GM12878 (cell line): ENCODE measurements around the gene ZMYND12. TPM values are rescaled to one million over a fixed set of nuclear protein-coding genes. Genes with fewer than 3 reads are reported as not detected.

ENCODE experiments used
- ATAC-seq: fragments of 200-7000 bp; cut with Tn5 transposase; 3 replicates; pipeline ENCODE4 v1.9.1; 2020; ENCODE audit warnings: mild to moderate bottlenecking, moderate library complexity
- BruUV-seq: library from RNA; stranded (reverse); fragments of 400-500 nt; replicated peaks from 2 replicates; lab custom pipeline; 2021; lab: Mats Ljungman, UMichigan
- CTCF ChIA-PET: fragments of 300-600 bp; sonication (Branson Sonifier 250); formaldehyde crosslinking; extraction: SDS; loops from one replicate; lab custom pipeline; 2021; ENCODE audit warnings: inconsistent platforms; lab: Yijun Ruan, JAX
- POLR2A ChIA-PET: fragments of 350-600 bp; formaldehyde crosslinking; extraction: SDS; loops from one replicate; lab custom pipeline; 2021; ENCODE audit warnings: inconsistent platforms; lab: Charles Lee
- RAD21 ChIA-PET: fragments of 300-600 bp; sonication (Branson Sonifier 250); formaldehyde crosslinking; loops from one replicate; lab custom pipeline; 2023; ENCODE audit warnings: antibody characterized with exemption; ENCODE audit not compliant: unreplicated experiment; lab: Charles Lee
- SMC1A ChIA-PET: fragments of 300-600 bp; sonication (Branson Sonifier 250); formaldehyde crosslinking; loops from one replicate; lab custom pipeline; 2023; ENCODE audit not compliant: unreplicated experiment, uncharacterized antibody; lab: Charles Lee
- DNase-seq: peaks from one replicate; pipeline ENCODE4 v3.0.0-alpha.2; 2011; ENCODE audit warnings: low read depth, low spot score
- FAIRE-seq: peaks from 3 replicates; lab custom pipeline; 2011; peaks lifted over from hg19 to GRCh38; lab: Jason Lieb, UNC
- H2AFZ ChIP-seq: 2 replicates; pipeline ENCODE4 v1.6.0; 2011; ENCODE audit warnings: low read depth, low read length, control low read depth; ENCODE audit not compliant: control insufficient read depth
- H3K27ac ChIP-seq: 2 replicates; pipeline ENCODE4 v1.5.1; 2011; ENCODE audit warnings: control low read depth; ENCODE audit not compliant: control insufficient read depth, insufficient read depth
- H3K27me3 ChIP-seq, 2 experiments: replicated peaks in 1 of 2; 2 replicates each; pipeline versions ENCODE4 v1.6.0 to v1.6.1; 2011; ENCODE audit warnings: low read length in 1 of 2; ENCODE audit not compliant: control insufficient read depth in 2 of 2, insufficient read depth in 2 of 2
- H3K36me3 ChIP-seq, 2 experiments: 2 replicates each; pipeline ENCODE4 v1.5.1; 2011; ENCODE audit warnings: low read length in 1 of 2; ENCODE audit not compliant: control insufficient read depth in 2 of 2, insufficient read depth in 2 of 2
- H3K4me1 ChIP-seq: 2 replicates; pipeline ENCODE4 v1.6.1; 2011; ENCODE audit warnings: mild to moderate bottlenecking, low read length, moderate library complexity, mixed read lengths; ENCODE audit not compliant: control insufficient read depth, insufficient read depth
- H3K4me2 ChIP-seq: 2 replicates; pipeline ENCODE4 v1.6.0; 2011; ENCODE audit warnings: control low read depth; ENCODE audit not compliant: control insufficient read depth, insufficient read depth
- H3K4me3 ChIP-seq: fragments of 200-600 bp; sonication (generic); 2 replicates; pipeline ENCODE4 v1.5.1; 2016
- H3K79me2 ChIP-seq: 2 replicates; pipeline ENCODE4 v1.6.0; 2011; ENCODE audit warnings: low read length; ENCODE audit not compliant: control insufficient read depth, insufficient read depth
- H3K9ac ChIP-seq: 2 replicates; pipeline ENCODE4 v1.8.0; 2011; ENCODE audit warnings: low read length, control low read depth, mixed read lengths; ENCODE audit not compliant: control insufficient read depth, insufficient read depth
- H3K9me3 ChIP-seq: replicated peaks from 3 replicates; pipeline ENCODE4 v1.5.1; 2011; ENCODE audit warnings: mild to moderate bottlenecking, low read length; ENCODE audit not compliant: control insufficient read depth, insufficient read depth
- H4K20me1 ChIP-seq: 2 replicates; pipeline ENCODE4 v1.6.0; 2011; ENCODE audit not compliant: control insufficient read depth, insufficient read depth
- CREM ChIP-seq: IDR thresholded peaks from 2 replicates; pipeline ENCODE4 v1.6.1; 2014; ENCODE audit warnings: antibody characterized with exemption, low read depth
- SP1 ChIP-seq: IDR thresholded peaks from one replicate; pipeline ENCODE4 v1.6.1; 2011; ENCODE audit warnings: low read depth, low read length
- WGBS: methylation state at CpG from one replicate; pipeline ENCODE4 v1.1.6; 2016; ENCODE audit warnings: low lambda C conversion rate; ENCODE audit not compliant: insufficient replicate concordance, insufficient coverage; ENCODE audit errors: missing lambda C conversion rate; 5-methylcytosine and 5-hydroxymethylcytosine counted together
- in situ Hi-C: fragments of 300-500 bp; cut with MboI; formaldehyde crosslinking; loops from 9 replicates; pipeline ENCODE4 v1.14.3; 2018; ENCODE audit warnings: mixed read lengths
- intact Hi-C: fragments of 100-400 bp; cut with micrococcal nuclease; formaldehyde crosslinking; loops from one replicate; pipeline ENCODE4 v1.14.2; 2022; ENCODE audit not compliant: unreplicated experiment
- polyA plus RNA-seq, 11 experiments: library from polyadenylated mRNA; depleted of rRNA in 4 of 11; unstranded in 6 of 11; stranded (reverse) in 5 of 11; fragments of >200 nt; fragmentation: Nextera tagmentation in 4 of 11; fragmentation: Illumina TruSeq in 1 of 11; extraction: Ambion mirVana in 4 of 11; extraction: Trizol in 1 of 11; gene quantifications; 1 replicate in 1 of 11; 2 replicates in 10 of 11; pipeline versions ENCODE4 v1.2.1 to v1.2.3, GENCODE V29; 2011 to 2016; ENCODE audit warnings: inconsistent platforms in 2 of 11, missing spikeins in 2 of 11, low read depth in 1 of 11
- total RNA-seq, 4 experiments: library from RNA; depleted of rRNA in 3 of 4; stranded (reverse); fragments of >200 nt in 3 of 4; fragmentation: Illumina TruSeq in 1 of 4; extraction: Trizol in 1 of 4; gene quantifications; 2 replicates each; pipeline versions ENCODE4 v1.2.1 to v1.2.3, GENCODE V29; 2013 to 2021
- TF ChIP-seq, protein P1 (sequence below): fragments of 450-650 bp; IDR thresholded peaks from 2 replicates; pipeline ENCODE4 v1.6.1; 2017; ENCODE audit warnings: mild to moderate bottlenecking, low read depth, inconsistent platforms; ENCODE audit not compliant: poor library complexity, severe bottlenecking
- TF ChIP-seq, protein P2 (sequence below): fragments of 450-650 bp; IDR thresholded peaks from 2 replicates; pipeline ENCODE4 v1.6.1; 2014; ENCODE audit warnings: mild to moderate bottlenecking

The ZMYND12 gene
- total and polyA plus RNA-seq, 10 of the 15 experiments (the other 5 are each of a cell fraction or from before 2014, with no cell fraction given), result 0.26 to 1.4 (median 0.67) TPM

DNA sequence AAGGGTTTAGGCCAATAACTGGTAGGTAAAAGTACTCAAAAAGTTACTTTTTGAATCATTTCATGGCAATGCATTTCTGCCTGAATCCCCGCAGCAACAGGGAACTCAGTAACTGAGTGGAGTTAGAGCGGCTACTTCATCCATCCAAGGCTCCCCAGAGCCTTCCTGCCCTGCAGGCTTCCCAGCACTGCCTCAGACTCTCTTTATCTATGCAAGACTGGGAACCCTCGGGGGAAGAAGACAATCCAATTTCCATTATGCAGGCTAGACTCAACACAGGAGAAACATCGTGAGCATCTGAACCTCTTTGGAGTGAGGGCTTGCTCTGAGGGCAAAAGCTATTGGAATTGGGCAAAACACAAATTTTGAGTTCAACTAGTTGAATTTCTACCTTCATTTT, 23.1 kb downstream of the ZMYND12 start:
- RAD21 ChIA-PET, result no interaction called here
- BruUV-seq, result no TSS peak
- 47% methylated on average over 4 of the region's 4 CpGs for WGBS

More for the DNA sequence above, 23.1 kb downstream of the ZMYND12 start:
- Histone ChIP-seq H3K27ac (no peak overlapping the region), H3K4me2 (no peak overlapping the region), H3K9me3 (no peaks in the 10 kb centered on the region), H4K20me1 (peaks cover 3% of the 10 kb centered on the region; the same call in 1 of the 2 replicates), H3K9ac (no peak overlapping the region), H3K36me3 (no peaks in the 10 kb centered on the region), H3K27me3 (no peaks in the 10 kb centered on the region), H3K4me3 (no peak overlapping the region), H3K4me1 (no peaks in the 10 kb centered on the region), H2AFZ (no peak overlapping the region), H3K79me2 (no peaks in the 10 kb centered on the region)
- CTCF ChIA-PET, result no interaction called here
- DNase-seq, result no peak
- SMC1A ChIA-PET, result no interaction called here
- TF ChIP-seq, protein P1, sequence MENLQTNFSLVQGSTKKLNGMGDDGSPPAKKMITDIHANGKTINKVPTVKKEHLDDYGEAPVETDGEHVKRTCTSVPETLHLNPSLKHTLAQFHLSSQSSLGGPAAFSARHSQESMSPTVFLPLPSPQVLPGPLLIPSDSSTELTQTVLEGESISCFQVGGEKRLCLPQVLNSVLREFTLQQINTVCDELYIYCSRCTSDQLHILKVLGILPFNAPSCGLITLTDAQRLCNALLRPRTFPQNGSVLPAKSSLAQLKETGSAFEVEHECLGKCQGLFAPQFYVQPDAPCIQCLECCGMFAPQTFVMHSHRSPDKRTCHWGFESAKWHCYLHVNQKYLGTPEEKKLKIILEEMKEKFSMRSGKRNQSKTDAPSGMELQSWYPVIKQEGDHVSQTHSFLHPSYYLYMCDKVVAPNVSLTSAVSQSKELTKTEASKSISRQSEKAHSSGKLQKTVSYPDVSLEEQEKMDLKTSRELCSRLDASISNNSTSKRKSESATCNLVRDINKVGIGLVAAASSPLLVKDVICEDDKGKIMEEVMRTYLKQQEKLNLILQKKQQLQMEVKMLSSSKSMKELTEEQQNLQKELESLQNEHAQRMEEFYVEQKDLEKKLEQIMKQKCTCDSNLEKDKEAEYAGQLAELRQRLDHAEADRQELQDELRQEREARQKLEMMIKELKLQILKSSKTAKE, result no peak
- TF ChIP-seq, protein P2, sequence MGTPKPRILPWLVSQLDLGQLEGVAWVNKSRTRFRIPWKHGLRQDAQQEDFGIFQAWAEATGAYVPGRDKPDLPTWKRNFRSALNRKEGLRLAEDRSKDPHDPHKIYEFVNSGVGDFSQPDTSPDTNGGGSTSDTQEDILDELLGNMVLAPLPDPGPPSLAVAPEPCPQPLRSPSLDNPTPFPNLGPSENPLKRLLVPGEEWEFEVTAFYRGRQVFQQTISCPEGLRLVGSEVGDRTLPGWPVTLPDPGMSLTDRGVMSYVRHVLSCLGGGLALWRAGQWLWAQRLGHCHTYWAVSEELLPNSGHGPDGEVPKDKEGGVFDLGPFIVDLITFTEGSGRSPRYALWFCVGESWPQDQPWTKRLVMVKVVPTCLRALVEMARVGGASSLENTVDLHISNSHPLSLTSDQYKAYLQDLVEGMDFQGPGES, result no peak
- no peak for TF ChIP-seq CREM
- TF ChIP-seq SP1, result no peak
- in situ Hi-C loops, result no loop called here
- POLR2A ChIA-PET, result no interaction called here
- no peak for FAIRE-seq
- ATAC-seq, result no peak
- intact Hi-C loops, result no loop called here
